GM19239 (cell line): ENCODE measurements around the gene HNF4A.
A peak's percentile ranks its signal among the peaks of the same experiment; 100 is the strongest.
"Not testable (repeated sequence)": the region's sequence is repeated elsewhere in the genome, so short reads cannot be mapped to it uniquely, and the experiment has no call there.

ENCODE experiments used
- DNase-seq: peaks from one replicate; pipeline ENCODE4 v3.0.0; 2011; ENCODE audit warnings: low spot score; ENCODE audit not compliant: insufficient read length
- FAIRE-seq: peaks from 2 replicates; lab custom pipeline; 2011; peaks lifted over from hg19 to GRCh38; lab: Jason Lieb, UNC

The HNF4A gene

GRCh38 chr20:44344723-44345122 lies 10.8 kb upstream of the HNF4A start:
- no peak for FAIRE-seq

DNA sequence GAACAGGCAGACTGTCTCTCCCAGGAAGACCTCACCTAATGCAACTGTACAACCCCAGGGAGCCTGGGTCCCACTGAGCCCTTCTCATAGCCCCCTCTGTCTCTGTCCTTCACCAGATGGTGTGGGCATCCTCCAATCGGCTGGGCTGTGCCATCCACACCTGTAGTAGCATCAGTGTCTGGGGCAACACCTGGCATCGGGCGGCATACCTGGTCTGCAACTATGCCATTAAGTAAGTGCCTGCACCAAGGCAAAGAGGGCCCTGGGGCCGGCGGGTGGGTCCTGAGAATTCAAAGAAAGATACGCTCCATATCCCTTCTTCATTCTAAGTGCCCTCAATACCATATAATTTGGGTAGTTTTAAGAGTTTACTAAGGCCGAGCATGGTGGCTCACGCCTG lies 10.4 kb upstream of the HNF4A start:
- DNase-seq (no peak), FAIRE-seq (no peak)

More at GRCh38 chr20:44344723-44345122, 10.8 kb upstream of the HNF4A start:
- DNase-seq = no peak

DNA sequence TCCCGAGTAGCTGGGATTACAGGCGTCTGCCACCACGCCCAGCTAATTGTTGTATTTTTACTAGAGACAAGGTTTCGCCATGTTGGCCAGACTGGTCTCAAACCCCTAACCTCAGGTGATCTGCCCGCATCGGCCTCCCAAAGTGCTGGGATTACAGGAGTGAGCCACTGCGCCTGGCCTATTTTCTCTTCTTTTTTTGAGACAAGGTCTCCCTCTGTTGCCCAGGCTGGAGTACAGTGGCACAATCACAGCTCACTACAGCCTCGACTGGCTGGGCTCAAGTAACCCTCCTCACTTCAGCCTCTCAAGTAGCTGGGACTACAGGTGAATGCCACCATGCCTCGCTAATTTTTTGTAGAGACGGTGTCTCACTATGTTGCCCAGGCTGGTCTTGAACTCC lies 9.6 kb upstream of the HNF4A start:
- FAIRE-seq, DNase-seq: not testable (repeated sequence)

DNA sequence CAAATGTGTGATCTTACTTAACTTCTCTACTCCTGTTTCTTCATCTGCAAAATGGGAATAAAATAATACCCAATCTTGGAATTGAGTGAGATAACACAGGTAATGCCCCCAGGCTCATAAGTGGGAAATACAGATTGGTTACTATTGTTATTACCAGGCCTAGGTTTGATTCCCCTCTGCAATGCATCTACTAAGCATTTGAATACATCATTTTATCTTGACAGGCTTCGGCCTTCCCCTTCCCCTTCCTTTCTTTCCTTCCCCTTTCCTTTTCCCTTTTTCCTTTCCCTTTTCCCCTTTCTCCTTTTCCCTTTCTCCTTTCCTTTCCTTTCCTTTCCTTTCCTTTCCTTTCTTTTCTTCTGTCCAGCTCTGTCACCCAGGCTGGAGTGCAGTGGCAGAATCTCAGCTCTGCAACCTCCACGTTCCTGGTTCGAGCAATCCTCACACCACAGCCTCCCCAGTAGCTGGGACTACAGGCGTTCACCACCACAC lies 7.3 kb upstream of the HNF4A start:
- FAIRE-seq (no peak), DNase-seq (no peak)

- DNase-seq = no peak
- FAIRE-seq = no peak
Measured at GRCh38 chr20:44349349-44349748, 6.2 kb upstream of the HNF4A start.

GRCh38 chr20:44350567-44350966 lies 4.9 kb upstream of the HNF4A start:
- FAIRE-seq = no peak
- no peak for DNase-seq

DNA sequence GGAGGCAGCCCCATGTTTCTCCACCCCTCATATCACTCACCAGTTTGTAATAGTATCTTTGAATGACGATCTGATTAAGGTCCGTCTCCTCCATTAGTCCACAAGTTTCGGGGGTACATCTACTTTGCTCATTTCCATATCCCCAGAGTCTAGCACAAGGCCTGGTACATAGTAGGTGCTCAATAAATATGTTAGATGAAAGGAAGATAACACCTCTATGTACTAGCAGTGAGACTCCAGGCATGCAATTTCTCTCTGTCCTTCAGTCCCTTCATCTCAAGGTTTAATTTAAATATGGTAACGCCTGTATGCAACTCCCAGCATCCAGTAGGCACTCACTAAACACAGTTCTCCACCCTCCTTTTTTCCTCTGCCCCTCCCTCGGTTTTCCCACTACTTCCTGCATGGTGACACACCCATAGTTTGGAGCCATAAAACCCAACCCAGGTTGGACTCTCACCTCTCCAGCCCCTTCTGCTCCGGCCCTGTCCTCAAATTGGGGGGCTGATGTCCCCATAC lies 461 bp upstream of the HNF4A start:
- no peak for FAIRE-seq
- DNase-seq = no peak

- FAIRE-seq (no peak), DNase-seq (no peak)
Measured at GRCh38 chr20:44356353-44356723, 839 bp downstream of the HNF4A start.

- FAIRE-seq (no peak), DNase-seq (no peak)
Measured at GRCh38 chr20:44357020-44357419, 1.5 kb downstream of the HNF4A start.

GRCh38 chr20:44357555-44358125 lies 2.1 kb downstream of the HNF4A start:
- FAIRE-seq = no peak
- no peak for DNase-seq

DNA sequence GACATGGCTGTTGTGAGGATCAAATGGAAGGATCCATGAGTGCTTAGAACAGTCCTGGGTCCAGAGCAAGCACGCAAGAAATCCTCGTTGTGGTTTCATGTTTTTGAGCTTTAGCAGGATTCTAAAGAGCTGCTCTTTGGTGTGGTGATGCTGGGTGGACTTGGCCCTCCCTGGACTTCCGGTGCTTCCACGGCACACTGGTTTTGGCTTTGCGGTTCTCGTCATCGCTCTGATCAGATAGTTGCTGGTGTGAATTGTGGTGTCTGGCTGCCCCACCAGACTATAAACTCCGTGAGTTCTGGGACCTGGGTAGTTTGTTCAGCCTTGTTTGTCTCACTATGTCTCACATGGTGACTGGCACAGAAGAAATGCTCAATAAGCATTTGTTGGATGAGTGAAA lies 3.3 kb downstream of the HNF4A start:
- DNase-seq (no peak), FAIRE-seq (no peak)

DNA sequence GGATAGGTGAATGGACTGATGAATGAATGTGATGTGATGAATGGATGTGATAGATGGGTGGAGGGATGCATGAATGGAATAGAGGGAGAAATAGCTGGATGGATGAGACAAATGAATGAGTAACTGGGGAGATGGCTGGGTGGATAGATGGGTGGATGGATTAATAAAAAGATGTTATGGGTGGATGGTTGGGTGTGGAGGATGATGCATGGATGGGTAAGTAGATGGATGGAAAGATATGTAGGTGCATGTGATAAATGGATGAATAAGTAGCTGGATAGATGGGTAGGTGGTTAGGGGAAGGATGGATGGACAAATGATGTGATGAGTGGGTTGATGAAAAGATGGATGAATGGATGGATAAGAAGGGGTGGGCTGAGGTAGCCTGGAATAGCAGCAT lies 4.7 kb downstream of the HNF4A start:
- DNase-seq = no peak
- no peak for FAIRE-seq

- DNase-seq = no peak
- FAIRE-seq = no peak
Measured at GRCh38 chr20:44361021-44361420, 5.5 kb downstream of the HNF4A start.

- FAIRE-seq (no peak), DNase-seq (no peak)
Measured at GRCh38 chr20:44362466-44362940, 7.0 kb downstream of the HNF4A start.

DNA sequence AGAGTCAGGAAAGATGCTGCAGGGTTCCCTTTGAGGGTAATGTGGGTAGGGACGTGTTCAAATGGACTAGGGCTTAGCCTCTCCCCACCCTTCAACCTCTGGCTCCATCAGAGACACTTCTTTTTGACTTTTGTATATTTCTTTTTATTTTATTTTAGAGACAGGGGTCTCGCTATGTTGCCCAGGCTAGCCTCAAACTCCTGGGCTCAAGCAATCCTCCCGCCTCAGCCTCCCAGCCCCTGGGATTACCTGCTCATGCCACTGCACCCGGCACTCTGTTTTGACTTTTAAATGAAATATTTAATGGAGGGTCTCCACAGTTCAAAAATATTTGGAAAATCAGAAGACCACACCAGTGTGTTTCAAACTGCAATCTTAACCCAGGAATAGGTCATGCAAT lies 8.6 kb downstream of the HNF4A start:
- DNase-seq (no peak), FAIRE-seq (no peak)

DNA sequence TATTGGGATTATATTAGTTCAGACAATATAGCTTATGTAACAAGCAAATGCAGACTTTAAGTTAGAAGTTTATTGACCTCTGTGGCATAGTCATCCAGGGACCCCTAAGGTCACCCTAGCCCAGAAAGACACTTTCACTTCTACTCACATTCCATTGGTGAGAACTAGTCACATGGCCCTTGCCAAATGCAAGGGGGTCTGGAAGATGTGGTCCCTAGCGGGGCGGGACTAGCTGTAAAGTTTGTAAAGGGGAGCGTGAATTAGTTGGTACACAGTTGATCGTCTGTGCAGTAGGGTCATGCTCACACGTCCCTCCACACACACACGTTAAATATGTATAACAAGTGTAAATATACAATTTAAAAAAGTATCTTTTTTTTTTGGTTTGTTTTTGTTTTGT lies 9.3 kb downstream of the HNF4A start:
- DNase-seq (no peak), FAIRE-seq (no peak)

DNA sequence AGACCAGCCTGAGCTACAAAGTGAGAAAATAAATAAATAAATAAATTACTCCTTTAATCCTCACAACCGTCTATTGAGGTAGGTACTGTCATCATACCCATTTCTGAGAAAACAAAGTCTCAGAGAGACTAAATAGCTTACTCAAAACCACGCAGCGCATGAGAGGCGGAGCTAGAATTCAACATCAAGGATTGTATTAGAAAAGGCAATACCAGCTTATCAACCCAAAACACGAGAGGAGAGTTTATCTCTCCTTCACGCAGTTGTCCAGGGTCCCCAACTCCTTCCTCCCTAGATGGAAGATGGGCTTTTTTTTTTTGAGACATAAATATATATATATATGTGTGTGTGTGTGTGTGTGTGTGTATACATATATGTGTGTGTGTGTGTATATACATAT lies 12.2 kb downstream of the HNF4A start:
- FAIRE-seq (no peak), DNase-seq (no peak)

DNA sequence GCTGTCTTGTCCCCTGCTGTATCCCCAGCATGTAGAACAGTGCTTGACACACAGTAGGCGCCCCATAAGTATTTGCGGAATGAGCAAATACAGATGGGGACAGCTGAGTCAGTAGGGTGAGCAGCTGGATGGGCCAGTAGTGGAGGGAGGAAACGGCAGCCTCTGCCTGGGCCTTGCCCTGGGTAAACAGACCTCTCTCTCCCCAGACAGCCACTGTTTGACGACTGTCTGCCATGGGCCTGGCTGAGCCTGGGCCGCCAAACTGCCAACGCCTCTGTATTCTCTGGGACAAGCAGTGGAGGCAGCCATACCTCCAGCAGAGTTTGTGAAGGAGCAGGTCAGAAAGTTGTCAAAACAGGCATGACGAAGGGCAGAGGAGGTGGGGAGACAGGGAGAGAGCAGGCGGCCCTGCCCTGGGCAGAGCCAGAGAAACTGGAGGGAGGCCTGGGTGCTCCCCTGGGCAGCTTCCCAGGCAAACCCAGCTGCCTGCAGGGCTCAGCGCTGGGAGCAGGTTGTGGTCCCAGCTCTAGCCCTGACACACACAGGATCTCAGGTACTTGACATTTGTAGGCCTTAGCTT lies 15.2 kb downstream of the HNF4A start:
- FAIRE-seq = no peak
- no peak for DNase-seq

- no peak for DNase-seq
- FAIRE-seq = no peak
Measured at GRCh38 chr20:44382641-44383040, 27.1 kb downstream of the HNF4A start.

- DNase-seq = peak; percentile 43
- FAIRE-seq = peak; percentile 78
Measured at GRCh38 chr20:44384423-44385027, 29.0 kb downstream of the HNF4A start.

- FAIRE-seq (no peak), DNase-seq (peak; percentile 59)
Measured at GRCh38 chr20:44388466-44389023, 33.0 kb downstream of the HNF4A start.
